ENCODE measurements around the gene ASTN2.

The ASTN2 gene

DNA sequence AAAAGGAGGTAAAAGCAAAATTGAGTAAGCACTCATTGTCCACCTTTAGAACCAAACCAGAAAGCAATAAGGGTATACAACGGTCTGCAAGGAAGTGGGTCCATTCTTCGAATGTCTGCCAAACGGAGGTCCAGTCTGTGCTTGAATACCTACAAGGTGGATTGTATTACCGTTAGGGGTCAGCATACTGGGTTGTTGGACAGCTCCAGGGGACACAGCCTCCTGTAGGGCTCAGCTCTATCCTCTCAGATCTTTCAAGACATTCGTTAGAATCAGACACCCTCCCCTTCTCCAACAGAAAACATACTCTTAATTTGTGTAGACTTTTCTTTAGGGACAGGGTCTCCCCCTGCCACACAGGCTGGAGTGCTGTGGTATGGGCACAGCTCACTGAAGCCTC lies 5.5 kb downstream of the ASTN2 start:
- H3K27me3 ChIP-seq (ENCODE audit: insufficient read depth, insufficient read length), result peaks cover 13% of the 10 kb centered on the region
- no peak overlapping the region for H3K9ac ChIP-seq (ENCODE audit: insufficient read length, low read depth)
- no peaks in the 10 kb centered on the region for H3K9me3 ChIP-seq (ENCODE audit: insufficient read depth, low read length)
- no peak overlapping the region for H3K4me3 ChIP-seq (ENCODE audit: insufficient read length, low read depth)
- TF ChIP-seq ZNF274 (IDR thresholded peaks at IDR 0.05; ENCODE audit: low read depth, low read length) (no peak), SUZ12 (IDR thresholded peaks at IDR 0.05; ENCODE audit: extremely low read depth, insufficient read depth, insufficient read length) (no peak), YY1 (IDR thresholded peaks at IDR 0.05; ENCODE audit: insufficient read depth, insufficient read length) (no peak)
- peaks cover 2% of the 10 kb centered on the region for H3K4me1 ChIP-seq (ENCODE audit: insufficient read depth, insufficient read length)
- DNase-seq (ENCODE audit: low read depth, low spot score), result no peak
- H3K36me3 ChIP-seq (ENCODE audit: insufficient read depth, insufficient read length, low read length), result peaks cover 6% of the 10 kb centered on the region

DNA sequence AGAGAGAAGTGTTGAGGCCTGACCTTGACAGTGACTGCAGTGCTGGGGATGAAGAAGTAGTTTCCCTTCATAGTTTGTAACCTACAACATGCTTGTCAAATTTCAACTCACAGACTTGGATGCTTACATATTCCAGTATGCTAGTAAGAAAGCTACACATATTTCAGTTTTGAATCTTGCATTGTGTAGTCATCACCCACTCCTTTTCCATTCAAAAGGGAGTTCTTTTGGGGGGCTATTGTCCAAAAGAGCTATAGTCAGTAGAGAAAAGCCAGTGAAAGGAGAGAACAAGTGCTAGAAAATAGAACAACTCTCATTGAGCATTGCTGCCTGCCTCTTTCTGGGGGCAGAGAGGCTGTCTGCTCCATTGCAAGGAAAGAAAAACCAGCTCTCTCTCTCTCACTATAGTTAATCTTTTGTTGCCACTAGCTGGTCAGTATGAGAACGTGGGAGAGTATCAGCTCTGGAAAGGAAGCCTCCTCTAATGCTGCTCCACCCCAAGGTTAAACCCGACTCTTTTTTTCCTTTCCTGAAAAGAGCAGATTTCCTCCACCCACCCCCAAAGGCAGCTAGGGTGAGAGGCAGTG lies 7.3 kb downstream of the ASTN2 start:
- H3K4me3 ChIP-seq (ENCODE audit: insufficient read length, low read depth), result no peak overlapping the region
- DNase-seq (ENCODE audit: low read depth, low spot score), result no peak
- peaks cover 5% of the 10 kb centered on the region for H3K36me3 ChIP-seq (ENCODE audit: insufficient read depth, insufficient read length, low read length)
- H3K4me1 ChIP-seq (ENCODE audit: insufficient read depth, insufficient read length), result peaks cover 8% of the 10 kb centered on the region
- H3K9ac ChIP-seq (ENCODE audit: insufficient read length, low read depth), result no peak overlapping the region
- H3K27me3 ChIP-seq (ENCODE audit: insufficient read depth, insufficient read length), result peaks cover 3% of the 10 kb centered on the region
- no peak for TF ChIP-seq YY1 (IDR thresholded peaks at IDR 0.05; ENCODE audit: insufficient read depth, insufficient read length)
- no peak for TF ChIP-seq SUZ12 (IDR thresholded peaks at IDR 0.05; ENCODE audit: extremely low read depth, insufficient read depth, insufficient read length)
- TF ChIP-seq ZNF274 (IDR thresholded peaks at IDR 0.05; ENCODE audit: low read depth, low read length), result no peak
- H3K9me3 ChIP-seq (ENCODE audit: insufficient read depth, low read length), result no peaks in the 10 kb centered on the region

DNA sequence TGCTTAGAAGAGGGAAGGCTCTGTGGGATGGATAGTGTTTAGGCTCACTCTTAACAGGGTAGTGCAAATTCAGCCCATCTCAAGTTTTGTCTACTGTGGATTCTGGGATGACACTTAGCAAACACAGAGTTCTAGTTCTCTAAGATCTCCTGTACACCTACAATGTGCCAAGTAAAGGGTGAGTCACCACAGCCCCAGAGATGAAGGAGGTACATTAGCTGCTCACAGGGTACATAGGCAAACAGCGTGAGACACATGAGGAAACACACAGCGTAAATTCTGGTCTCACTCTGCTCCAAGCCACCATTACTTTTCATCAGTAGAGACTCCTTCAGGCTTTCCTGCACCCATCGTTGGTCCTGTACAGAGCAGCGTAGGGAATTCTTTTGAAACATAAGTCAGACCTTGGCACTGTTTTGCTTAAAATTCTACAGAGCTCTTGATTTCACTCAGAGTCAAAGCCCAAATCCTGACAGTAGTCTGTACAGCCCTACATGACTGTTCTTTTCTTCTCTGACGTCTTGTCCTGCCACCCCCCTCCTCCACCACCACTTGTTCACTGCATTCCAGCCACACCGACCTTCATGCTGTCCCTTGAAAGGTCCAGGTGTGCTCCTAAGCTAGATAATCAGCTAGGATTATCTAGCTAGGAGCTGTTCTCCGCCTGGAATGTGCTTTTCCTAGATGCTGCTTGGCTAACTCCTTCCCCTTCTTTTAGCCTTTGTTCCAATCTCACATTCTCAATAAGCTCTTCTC lies 8.7 kb downstream of the ASTN2 start:
- H3K27me3 ChIP-seq (ENCODE audit: insufficient read depth, insufficient read length), result no peaks in the 10 kb centered on the region
- no peaks in the 10 kb centered on the region for H3K9me3 ChIP-seq (ENCODE audit: insufficient read depth, low read length)
- no peaks in the 10 kb centered on the region for H3K36me3 ChIP-seq (ENCODE audit: insufficient read depth, insufficient read length, low read length)
- peaks cover 6% of the 10 kb centered on the region for H3K4me1 ChIP-seq (ENCODE audit: insufficient read depth, insufficient read length)
- DNase-seq (ENCODE audit: low read depth, low spot score), result no peak
- no peak overlapping the region for H3K9ac ChIP-seq (ENCODE audit: insufficient read length, low read depth)
- no peak overlapping the region for H3K4me3 ChIP-seq (ENCODE audit: insufficient read length, low read depth)
- TF ChIP-seq SUZ12 (IDR thresholded peaks at IDR 0.05; ENCODE audit: extremely low read depth, insufficient read depth, insufficient read length) (no peak), YY1 (IDR thresholded peaks at IDR 0.05; ENCODE audit: insufficient read depth, insufficient read length) (no peak), ZNF274 (IDR thresholded peaks at IDR 0.05; ENCODE audit: low read depth, low read length) (no peak)

DNA sequence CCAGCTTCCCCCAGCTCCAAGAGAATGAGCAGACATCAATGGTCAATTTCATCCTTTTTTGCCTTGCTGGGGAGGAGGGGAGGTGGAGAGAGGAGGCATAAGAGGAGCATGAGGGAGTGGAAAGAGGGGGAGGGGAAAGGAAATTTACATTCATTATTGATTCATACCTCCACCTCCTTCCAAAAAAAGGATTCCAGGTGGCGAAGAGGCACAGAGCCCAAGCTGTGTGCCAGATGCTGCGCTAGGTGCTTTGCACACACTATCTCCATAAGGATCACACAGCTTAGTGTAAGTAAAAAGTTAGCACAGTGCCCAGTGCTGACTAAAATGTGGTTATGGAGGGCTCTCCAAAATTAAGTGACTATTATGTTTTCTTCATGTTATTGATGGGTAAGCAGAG lies 11.0 kb downstream of the ASTN2 start:
- no peak for TF ChIP-seq SUZ12 (IDR thresholded peaks at IDR 0.05; ENCODE audit: extremely low read depth, insufficient read depth, insufficient read length)
- no peak for TF ChIP-seq ZNF274 (IDR thresholded peaks at IDR 0.05; ENCODE audit: low read depth, low read length)
- no peak for TF ChIP-seq YY1 (IDR thresholded peaks at IDR 0.05; ENCODE audit: insufficient read depth, insufficient read length)
- DNase-seq (ENCODE audit: low read depth, low spot score), result no peak
- peaks cover 6% of the 10 kb centered on the region for H3K4me1 ChIP-seq (ENCODE audit: insufficient read depth, insufficient read length)
- H3K27me3 ChIP-seq (ENCODE audit: insufficient read depth, insufficient read length), result no peaks in the 10 kb centered on the region
- no peaks in the 10 kb centered on the region for H3K9me3 ChIP-seq (ENCODE audit: insufficient read depth, low read length)
- no peak overlapping the region for H3K9ac ChIP-seq (ENCODE audit: insufficient read length, low read depth)
- peaks cover 3% of the 10 kb centered on the region for H3K36me3 ChIP-seq (ENCODE audit: insufficient read depth, insufficient read length, low read length)
- H3K4me3 ChIP-seq (ENCODE audit: insufficient read length, low read depth), result no peak overlapping the region

DNA sequence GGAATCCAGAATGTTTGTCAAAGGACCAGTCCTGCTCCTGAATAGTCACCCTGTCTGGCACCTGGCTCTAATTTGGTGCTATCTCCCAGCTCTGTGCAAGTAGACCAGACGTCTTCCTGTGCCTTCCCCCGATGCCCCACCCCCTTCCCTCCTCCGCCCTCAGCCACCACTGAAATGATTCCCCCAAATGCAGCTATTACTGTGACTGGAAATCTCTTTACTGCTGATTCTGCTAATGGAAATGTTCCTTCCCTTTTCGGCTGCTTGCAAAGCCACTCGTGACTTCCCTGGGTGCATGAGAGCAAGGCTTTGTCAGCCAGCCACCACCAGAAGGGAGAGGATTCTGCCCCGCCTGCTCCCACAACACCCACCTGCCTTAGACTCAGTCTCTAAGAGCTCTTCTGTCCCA lies 11.4 kb downstream of the ASTN2 start:
- no peaks in the 10 kb centered on the region for H3K9me3 ChIP-seq (ENCODE audit: insufficient read depth, low read length)

DNA sequence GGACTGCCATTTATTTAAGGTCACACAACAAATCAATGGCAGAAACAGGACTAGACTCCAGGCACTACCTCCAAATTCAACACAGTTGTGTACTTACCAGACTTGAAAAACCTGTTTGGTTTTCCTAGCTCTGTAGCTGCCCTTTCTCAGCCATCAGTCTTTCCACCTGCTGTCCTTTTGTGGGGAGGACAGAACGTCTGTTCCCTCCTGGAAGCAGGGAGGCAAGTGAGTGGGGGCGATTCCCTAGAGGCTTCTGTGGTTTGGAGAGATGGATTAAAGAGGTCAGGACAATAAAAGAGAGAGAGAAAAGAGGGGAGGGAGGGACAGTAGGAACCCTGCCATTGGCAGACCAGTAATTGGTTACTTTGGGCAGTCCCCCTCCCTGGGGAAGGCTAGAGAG lies 14.7 kb downstream of the ASTN2 start:
- Histone ChIP-seq H3K36me3 (ENCODE audit: insufficient read depth, insufficient read length, low read length) (peaks cover 3% of the 10 kb centered on the region), H3K4me3 (ENCODE audit: insufficient read length, low read depth) (no peak overlapping the region)

More for the DNA sequence above, 11.4 kb downstream of the ASTN2 start:
- H3K4me1 ChIP-seq (ENCODE audit: insufficient read depth, insufficient read length), result peaks cover 6% of the 10 kb centered on the region
- H3K36me3 ChIP-seq (ENCODE audit: insufficient read depth, insufficient read length, low read length), result peaks cover 3% of the 10 kb centered on the region
- no peak overlapping the region for H3K4me3 ChIP-seq (ENCODE audit: insufficient read length, low read depth)
- TF ChIP-seq ZNF274 (IDR thresholded peaks at IDR 0.05; ENCODE audit: low read depth, low read length) (no peak), YY1 (IDR thresholded peaks at IDR 0.05; ENCODE audit: insufficient read depth, insufficient read length) (no peak), SUZ12 (IDR thresholded peaks at IDR 0.05; ENCODE audit: extremely low read depth, insufficient read depth, insufficient read length) (no peak)
- no peak for DNase-seq (ENCODE audit: low read depth, low spot score)
- no peaks in the 10 kb centered on the region for H3K27me3 ChIP-seq (ENCODE audit: insufficient read depth, insufficient read length)
- no peak overlapping the region for H3K9ac ChIP-seq (ENCODE audit: insufficient read length, low read depth)

DNA sequence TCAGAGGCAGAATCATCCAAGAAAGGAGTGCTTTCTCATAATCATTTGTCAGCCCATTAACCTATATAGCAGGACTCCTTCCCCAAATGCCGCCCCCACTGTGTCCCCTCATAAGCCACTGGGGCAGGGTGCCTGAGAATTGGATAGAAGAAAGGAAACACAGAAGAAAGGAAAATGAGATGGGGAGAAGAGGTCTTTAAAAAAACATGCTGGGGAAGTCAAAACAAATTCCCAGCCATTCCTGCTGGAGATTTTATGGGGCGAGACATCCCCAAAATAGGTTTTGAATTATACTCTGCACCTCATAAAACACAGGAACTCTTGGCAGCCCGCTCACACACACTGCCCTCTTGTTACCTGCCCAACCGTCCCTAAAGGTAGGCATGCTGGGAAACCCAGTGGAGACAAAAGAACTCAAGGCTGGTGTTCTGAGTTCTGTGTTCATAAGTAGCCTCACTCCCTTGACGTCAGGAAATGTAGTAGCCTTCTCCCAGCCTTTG lies 19.7 kb downstream of the ASTN2 start:
- TF ChIP-seq ZNF274 (IDR thresholded peaks at IDR 0.05; ENCODE audit: low read depth, low read length) (no peak), YY1 (IDR thresholded peaks at IDR 0.05; ENCODE audit: insufficient read depth, insufficient read length) (no peak), SUZ12 (IDR thresholded peaks at IDR 0.05; ENCODE audit: extremely low read depth, insufficient read depth, insufficient read length) (no peak)
- H3K36me3 ChIP-seq (ENCODE audit: insufficient read depth, insufficient read length, low read length), result peaks cover 3% of the 10 kb centered on the region
- no peak for DNase-seq (ENCODE audit: low read depth, low spot score)
- no peak overlapping the region for H3K4me3 ChIP-seq (ENCODE audit: insufficient read length, low read depth)
- H3K9me3 ChIP-seq (ENCODE audit: insufficient read depth, low read length), result no peaks in the 10 kb centered on the region
- H3K27me3 ChIP-seq (ENCODE audit: insufficient read depth, insufficient read length), result no peaks in the 10 kb centered on the region
- no peak overlapping the region for H3K9ac ChIP-seq (ENCODE audit: insufficient read length, low read depth)
- no peaks in the 10 kb centered on the region for H3K4me1 ChIP-seq (ENCODE audit: insufficient read depth, insufficient read length)

More for the DNA sequence above, 14.7 kb downstream of the ASTN2 start:
- Histone ChIP-seq H3K4me1 (ENCODE audit: insufficient read depth, insufficient read length) (peaks cover 6% of the 10 kb centered on the region), H3K27me3 (ENCODE audit: insufficient read depth, insufficient read length) (no peaks in the 10 kb centered on the region), H3K9ac (ENCODE audit: insufficient read length, low read depth) (no peak overlapping the region), H3K9me3 (ENCODE audit: insufficient read depth, low read length) (no peaks in the 10 kb centered on the region)
- TF ChIP-seq SUZ12 (IDR thresholded peaks at IDR 0.05; ENCODE audit: extremely low read depth, insufficient read depth, insufficient read length) (no peak), YY1 (IDR thresholded peaks at IDR 0.05; ENCODE audit: insufficient read depth, insufficient read length) (no peak), ZNF274 (IDR thresholded peaks at IDR 0.05; ENCODE audit: low read depth, low read length) (no peak)
- DNase-seq (ENCODE audit: low read depth, low spot score), result no peak

Data from NT2/D1 (cell line).